Mucosa of descending colon (tissue), 3 donors: ENCODE measurements around the gene FGL2. TPM values are rescaled to one million over a fixed set of nuclear protein-coding genes. Genes with fewer than 3 reads are reported as not detected.
"Not testable (repeated sequence)": the region's sequence is repeated elsewhere in the genome, so short reads cannot be mapped to it uniquely, and the experiment has no call there.

Experiments
- ATAC-seq: fragments of 200-7000 bp; cut with Tn5 transposase; one replicate; pipeline ENCODE4 v1.9.1; 2020; ENCODE audit warnings: mild to moderate bottlenecking, moderate library complexity
- DNase-seq, 3 donors: peaks; one replicate each; pipeline ENCODE4 v3.0.0-alpha.2; 2020
- H3K36me3 ChIP-seq: fragments of 200-600 bp; one replicate; pipeline ENCODE4 v1.8.0; 2021; ENCODE audit warnings: low read depth, mild to moderate bottlenecking
- H3K4me1 ChIP-seq: fragments of 200-600 bp; one replicate; pipeline ENCODE4 v1.8.0; 2021; ENCODE audit warnings: low read depth, mild to moderate bottlenecking
- H3K4me3 ChIP-seq: fragments of 200-600 bp; one replicate; pipeline ENCODE4 v1.8.0; 2021; ENCODE audit warnings: mild to moderate bottlenecking
- H3K9me3 ChIP-seq: fragments of 200-600 bp; one replicate; pipeline ENCODE4 v1.8.0; 2021; ENCODE audit warnings: mild to moderate bottlenecking
- intact Hi-C, 2 donors: fragments of 100-400 bp; cut with DNase I in 1 of 2; cut with micrococcal nuclease in 1 of 2; formaldehyde crosslinking; loops; one replicate each; pipeline versions ENCODE4 v1.11.0 to v1.11.1; 2022; cut with DNase I, micrococcal nuclease
- total RNA-seq, 3 donors: library from RNA; stranded (reverse); fragmentation: NEBNext Ultra II Directional in 2 of 3; extraction: Animal tissue kit (Norgen Biotek cat#: 25700) in 2 of 3; gene quantifications; one replicate each; pipeline versions ENCODE4 v1.2.1 to v1.2.4, GENCODE V29; 2021 to 2023
- TF ChIP-seq, protein P1 (sequence below): fragments of 200-600 bp; IDR thresholded peaks from one replicate; pipeline ENCODE4 v1.8.0; 2022; ENCODE audit warnings: antibody characterized with exemption, mild to moderate bottlenecking
- donor health status: DM: no; HTN: no; CAD: no; lungs with moderate emphysema.
- donor health status: DM: no; HTN: no; CAD: no.
- donor health status: DM: no; HTN: yes; CAD: no.

Gene FGL2
- total RNA-seq, 3 donors from 2014 or later, result 21.3 to 66.3 (median 60.2) TPM

DNA sequence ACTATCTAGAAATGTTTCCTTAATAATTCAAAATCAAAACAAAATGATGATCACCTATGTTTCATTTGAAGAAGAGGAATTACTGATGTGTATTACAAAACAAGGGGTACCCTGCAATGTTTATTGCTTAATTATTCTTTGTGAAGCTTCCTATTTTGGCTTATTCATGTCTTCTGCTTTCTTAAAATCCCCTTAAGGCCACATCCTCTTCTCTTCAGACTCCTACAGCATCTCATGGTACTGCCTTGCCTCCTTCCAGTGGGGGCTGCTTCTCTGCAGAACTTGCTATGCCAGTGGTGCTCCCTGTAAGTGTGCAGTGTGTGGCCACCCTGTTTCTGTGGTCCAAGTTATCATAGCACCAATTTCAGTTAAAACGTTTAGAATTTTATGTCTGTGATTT lies 42.2 kb downstream of the FGL2 start:
- H3K4me1 ChIP-seq, result no peaks in the 10 kb centered on the region
- no peaks in the 10 kb centered on the region for H3K36me3 ChIP-seq
- no peaks in the 10 kb centered on the region for H3K9me3 ChIP-seq
- no peak overlapping the region for H3K4me3 ChIP-seq
- TF ChIP-seq, protein P1, sequence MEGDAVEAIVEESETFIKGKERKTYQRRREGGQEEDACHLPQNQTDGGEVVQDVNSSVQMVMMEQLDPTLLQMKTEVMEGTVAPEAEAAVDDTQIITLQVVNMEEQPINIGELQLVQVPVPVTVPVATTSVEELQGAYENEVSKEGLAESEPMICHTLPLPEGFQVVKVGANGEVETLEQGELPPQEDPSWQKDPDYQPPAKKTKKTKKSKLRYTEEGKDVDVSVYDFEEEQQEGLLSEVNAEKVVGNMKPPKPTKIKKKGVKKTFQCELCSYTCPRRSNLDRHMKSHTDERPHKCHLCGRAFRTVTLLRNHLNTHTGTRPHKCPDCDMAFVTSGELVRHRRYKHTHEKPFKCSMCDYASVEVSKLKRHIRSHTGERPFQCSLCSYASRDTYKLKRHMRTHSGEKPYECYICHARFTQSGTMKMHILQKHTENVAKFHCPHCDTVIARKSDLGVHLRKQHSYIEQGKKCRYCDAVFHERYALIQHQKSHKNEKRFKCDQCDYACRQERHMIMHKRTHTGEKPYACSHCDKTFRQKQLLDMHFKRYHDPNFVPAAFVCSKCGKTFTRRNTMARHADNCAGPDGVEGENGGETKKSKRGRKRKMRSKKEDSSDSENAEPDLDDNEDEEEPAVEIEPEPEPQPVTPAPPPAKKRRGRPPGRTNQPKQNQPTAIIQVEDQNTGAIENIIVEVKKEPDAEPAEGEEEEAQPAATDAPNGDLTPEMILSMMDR, result no peak
- DNase-seq, result no peak
- intact Hi-C loops, result no loop called here
- peak; percentile 53 for ATAC-seq

- ATAC-seq, result peak; percentile 23
- DNase-seq, intact Hi-C loops, H3K36me3 ChIP-seq, H3K4me3 ChIP-seq, H3K9me3 ChIP-seq, H3K4me1 ChIP-seq: not testable (repeated sequence)
Measured at GRCh38 chr7:77157034-77157433, 42.6 kb downstream of the FGL2 start.

GRCh38 chr7:77155601-77156377 lies 43.8 kb downstream of the FGL2 start:
- H3K4me1 ChIP-seq, H3K36me3 ChIP-seq, H3K4me3 ChIP-seq, H3K9me3 ChIP-seq, DNase-seq, intact Hi-C loops, ATAC-seq: not testable (repeated sequence)

- ATAC-seq, result peak; percentile 50
- H3K36me3 ChIP-seq, H3K4me3 ChIP-seq, H3K4me1 ChIP-seq, H3K9me3 ChIP-seq, intact Hi-C loops, DNase-seq: not testable (repeated sequence)
Measured at GRCh38 chr7:77154917-77155464, 44.6 kb downstream of the FGL2 start.

DNA sequence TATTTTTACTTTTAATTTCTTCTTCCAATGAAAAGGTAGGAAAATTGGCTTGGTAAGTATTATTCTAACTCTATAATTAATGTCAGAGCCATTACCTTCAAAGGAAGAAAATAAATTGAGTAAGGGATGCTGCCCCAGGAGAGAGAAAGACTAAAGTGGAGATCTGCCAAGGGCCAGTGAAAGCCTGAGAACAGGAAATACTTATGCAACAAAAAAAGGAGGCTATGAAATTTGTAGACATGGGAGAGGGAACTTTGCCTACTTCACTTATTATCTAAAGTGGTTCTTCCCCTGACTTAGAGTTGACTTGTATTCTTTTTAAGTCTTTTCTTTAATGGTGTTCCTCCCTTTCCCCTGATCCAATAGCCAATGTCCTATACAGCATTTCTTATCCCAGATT lies 47.4 kb downstream of the FGL2 start:
- H3K36me3 ChIP-seq, intact Hi-C loops, H3K4me1 ChIP-seq, DNase-seq, H3K9me3 ChIP-seq, ATAC-seq, H3K4me3 ChIP-seq: not testable (repeated sequence)

Other genes starting within 250 kb of the FGL2 start
- not detected for gene SPDYE17, start 167.5 kb downstream of the FGL2 start, total RNA-seq
- gene SPDYE18, start 137.3 kb downstream of the FGL2 start, total RNA-seq, result 1 to 10 TPM in 1 of 3 donors, under 1 TPM in 2; 0.60 to 1.2 (median 0.76) TPM
- 10 to 100 TPM in 2 of 3 donors, 1 to 10 TPM in 1; 7.5 to 20.5 (median 13.3) TPM for gene CCDC146, start 77.2 kb downstream of the FGL2 start, total RNA-seq
- 10 to 100 TPM in 2 of 3 donors, 1 to 10 TPM in 1; 8.0 to 16.7 (median 14.2) TPM for gene GSAP, start 216.5 kb upstream of the FGL2 start, total RNA-seq